Motor neuron (in vitro differentiated cells): Measurements from ENCODE around the gene ALOX5. TPM values are rescaled to one million over a fixed set of nuclear protein-coding genes. Genes with fewer than 3 reads are reported as not detected.
A peak's percentile ranks its signal among the peaks of the same experiment; 100 is the strongest.
"Not testable (repeated sequence)": the region's sequence is repeated elsewhere in the genome, so short reads cannot be mapped to it uniquely, and the experiment has no call there.

Experiments
- ATAC-seq, 8 experiments: fragments of 200-7000 bp; cut with Tn5 transposase; replicated peaks in 6 of 8; 2 replicates each; pipeline ENCODE4 v1.8.0; 2021; ENCODE audit warnings: mild to moderate bottlenecking in 8 of 8, moderate library complexity in 8 of 8
- H3K27ac ChIP-seq, 2 donors: fragments of 250-450 bp; sonication (Bioruptor Pico); 2 replicates each; pipeline ENCODE4 v1.9.0; 2021; ENCODE audit warnings: antibody characterized with exemption in 2 of 2, mild to moderate bottlenecking in 2 of 2, moderate library complexity in 1 of 2
- H3K4me1 ChIP-seq, 2 donors: fragments of 250-450 bp; sonication (Bioruptor Pico); replicated peaks in 1 of 2; 2 replicates each; pipeline ENCODE4 v1.6.1; 2021; ENCODE audit warnings: antibody characterized with exemption in 2 of 2, mild to moderate bottlenecking in 2 of 2, moderate library complexity in 1 of 2
- H3K4me3 ChIP-seq, 5 donors: fragments of 250-450 bp; sonication (Bioruptor Pico); 2 replicates each; pipeline ENCODE4 v1.9.0; 2021; ENCODE audit warnings: antibody characterized with exemption in 5 of 5, mild to moderate bottlenecking in 5 of 5, moderate library complexity in 4 of 5
- WGBS, 10 experiments: fragments of 450-650 bp; shearing (Covaris generic); methylation state at CpG; one replicate each; pipeline ENCODE4 v1.0.0; 2022; 5-methylcytosine and 5-hydroxymethylcytosine counted together
- in situ Hi-C, 9 experiments: fragments of 400-800 bp; cut with MboI; loops; one replicate each; pipeline ENCODE4 v1.15.0; 2021; ENCODE audit warnings: low sequenced_read_pairs in 9 of 9, low pct_unique_long_range_greater_than_20kb in 2 of 9; ENCODE audit not compliant: unreplicated experiment in 9 of 9
- total RNA-seq, 8 experiments: library from RNA; unstranded; fragments of 300-600 nt; gene quantifications; 2 replicates each; pipeline versions ENCODE4 v1.2.3 to v1.2.4, GENCODE V29; 2022

ALOX5 gene
- total RNA-seq, 8 experiments from 2014 or later = 0.38 to 3.7 (median 0.79) TPM

- Histone ChIP-seq H3K27ac (no peak overlapping the region), H3K4me3 (no peak overlapping the region), H3K4me1 (peaks cover 0 to 3% of the 10 kb centered on the region in 2 donors)
- 0 to 100% (median 68%) methylated on average over 1 to 4 of the region's 4 CpGs; no CpG with 5 or more reads in 2 of the 10 experiments for WGBS, 10 experiments
- in situ Hi-C loops = no loop called here
- no peak for ATAC-seq
Measured at GRCh38 chr10:45377321-45377720, 3.3 kb downstream of the ALOX5 start.

- ATAC-seq = no peak
- H3K4me1 ChIP-seq = peaks cover 0 to 3% of the 10 kb centered on the region in 2 donors
- in situ Hi-C loops = no loop called here
- no peak overlapping the region for H3K27ac ChIP-seq
- H3K4me3 ChIP-seq = no peak overlapping the region
- WGBS, 10 experiments = 30 to 100% (median 95%) methylated on average over 1 to 2 of the region's 5 CpGs; no CpG with 5 or more reads in 6 of the 10 experiments
Measured at GRCh38 chr10:45377858-45378257, 3.8 kb downstream of the ALOX5 start.

- WGBS, 10 experiments = 20 to 100% (median 91%) methylated on average over 1 to 7 of the region's 12 CpGs; no CpG with 5 or more reads in 3 of the 10 experiments
- no peak overlapping the region for H3K27ac ChIP-seq
- no peak for ATAC-seq
- in situ Hi-C loops = no loop called here
- no peaks in the 10 kb centered on the region for H3K4me1 ChIP-seq
- H3K4me3 ChIP-seq = no peak overlapping the region
Measured at GRCh38 chr10:45378914-45379726, 5.1 kb downstream of the ALOX5 start.

- H3K4me1 ChIP-seq = no peaks in the 10 kb centered on the region
- in situ Hi-C loops = no loop called here
- ATAC-seq = no peak
- H3K4me3 ChIP-seq = no peak overlapping the region
- no peak overlapping the region for H3K27ac ChIP-seq
- 70 to 100% (median 86%) methylated on average over 1 to 6 of the region's 14 CpGs; no CpG with 5 or more reads in 5 of the 10 experiments for WGBS, 10 experiments
Measured at GRCh38 chr10:45379891-45380540, 6.0 kb downstream of the ALOX5 start.

- ATAC-seq = peak in 5 of 8 experiments; percentile 26 to 81 (median 49)
- no peaks in the 10 kb centered on the region for H3K4me1 ChIP-seq
- no peak overlapping the region for H3K4me3 ChIP-seq
- in situ Hi-C loops = no loop called here
- no peak overlapping the region for H3K27ac ChIP-seq
- 60 to 83% (median 69%) methylated on average over 1 to 3 of the region's 8 CpGs; no CpG with 5 or more reads in 7 of the 10 experiments for WGBS, 10 experiments
Measured at GRCh38 chr10:45380903-45381620, 7.0 kb downstream of the ALOX5 start.

GRCh38 chr10:45382591-45382990 is 8.6 kb downstream of the ALOX5 start:
- no peak overlapping the region for H3K27ac ChIP-seq
- ATAC-seq = no peak
- no peak overlapping the region for H3K4me3 ChIP-seq
- H3K4me1 ChIP-seq = no peaks in the 10 kb centered on the region
- 60 to 91% (median 78%) methylated on average over 1 to 13 of the region's 17 CpGs; no CpG with 5 or more reads in 5 of the 10 experiments for WGBS, 10 experiments
- in situ Hi-C loops = no loop called here

GRCh38 chr10:45383682-45384330 is 9.8 kb downstream of the ALOX5 start:
- ATAC-seq = no peak
- H3K27ac ChIP-seq = no peak overlapping the region
- H3K4me3 ChIP-seq = no peak overlapping the region
- H3K4me1 ChIP-seq = no peaks in the 10 kb centered on the region
- in situ Hi-C loops = no loop called here
- 17 to 93% (median 53%) methylated on average over 1 to 3 of the region's 4 CpGs; no CpG with 5 or more reads in 2 of the 10 experiments for WGBS, 10 experiments

GRCh38 chr10:45386657-45387056 is 12.6 kb downstream of the ALOX5 start:
- in situ Hi-C loops = no loop called here
- H3K27ac ChIP-seq = no peak overlapping the region
- no peak for ATAC-seq
- H3K4me3 ChIP-seq = no peak overlapping the region
- WGBS, 10 experiments = 3 to 100% (median 86%) methylated on average over 2 to 5 of the region's 5 CpGs; no CpG with 5 or more reads in 1 of the 10 experiments
- H3K4me1 ChIP-seq = no peaks in the 10 kb centered on the region

GRCh38 chr10:45387096-45387893 is 13.3 kb downstream of the ALOX5 start:
- ATAC-seq = no peak
- no peak overlapping the region for H3K27ac ChIP-seq
- no peak overlapping the region for H3K4me3 ChIP-seq
- WGBS, 10 experiments = 0 to 100% (median 67%) methylated on average over 1 to 8 of the region's 8 CpGs; no CpG with 5 or more reads in 2 of the 10 experiments
- in situ Hi-C loops = no loop called here
- H3K4me1 ChIP-seq = no peaks in the 10 kb centered on the region

GRCh38 chr10:45389671-45390070 is 15.7 kb downstream of the ALOX5 start:
- WGBS, 10 experiments = 78 to 100% methylated on average over 1 of the region's 2 CpGs; no CpG with 5 or more reads in 8 of the 10 experiments

GRCh38 chr10:45391636-45392035 is 17.6 kb downstream of the ALOX5 start:
- H3K4me1 ChIP-seq, H3K27ac ChIP-seq, H3K4me3 ChIP-seq, in situ Hi-C loops, ATAC-seq: not testable (repeated sequence)
- WGBS, 10 experiments = no CpG with 5 or more reads among the region's 28 CpGs

More at GRCh38 chr10:45389671-45390070, 15.7 kb downstream of the ALOX5 start:
- H3K4me1 ChIP-seq, H3K4me3 ChIP-seq, in situ Hi-C loops, ATAC-seq, H3K27ac ChIP-seq: not testable (repeated sequence)

- in situ Hi-C loops = no loop called here
- Histone ChIP-seq H3K27ac (no peak overlapping the region), H3K4me1 (no peaks in the 10 kb centered on the region), H3K4me3 (no peak overlapping the region)
- WGBS, 10 experiments = 80 to 98% (median 91%) methylated on average over 2 to 6 of the region's 7 CpGs; no CpG with 5 or more reads in 2 of the 10 experiments
- no peak for ATAC-seq
Measured at GRCh38 chr10:45395554-45395953, 21.5 kb downstream of the ALOX5 start.
